ENCODE results near the gene PRKCA.
A peak's percentile ranks its signal among the peaks of the same experiment; 100 is the strongest.

PRKCA gene

GRCh38 chr17:66625311-66625767, 322.9 kb downstream of the PRKCA start:
- DNase-seq (ENCODE audit: low spot score), result peak; percentile 49

- DNase-seq (ENCODE audit: low spot score), result no peak
Measured at GRCh38 chr17:66627985-66628384, 325.6 kb downstream of the PRKCA start.

- no peak for DNase-seq (ENCODE audit: low spot score)
Measured at GRCh38 chr17:66629762-66630161, 327.3 kb downstream of the PRKCA start.

GRCh38 chr17:66630379-66630778, 328.0 kb downstream of the PRKCA start:
- no peak for DNase-seq (ENCODE audit: low spot score)

- DNase-seq (ENCODE audit: low spot score), result no peak
Measured at GRCh38 chr17:66630828-66631472, 328.5 kb downstream of the PRKCA start.

GRCh38 chr17:66632731-66633130, 330.3 kb downstream of the PRKCA start:
- DNase-seq (ENCODE audit: low spot score), result no peak

GRCh38 chr17:66633317-66633965, 331.0 kb downstream of the PRKCA start:
- DNase-seq (ENCODE audit: low spot score), result no peak

- no peak for DNase-seq (ENCODE audit: low spot score)
Measured at GRCh38 chr17:66634193-66634592, 331.8 kb downstream of the PRKCA start.

GRCh38 chr17:66635386-66636045, 333.1 kb downstream of the PRKCA start:
- DNase-seq (ENCODE audit: low spot score), result no peak

GRCh38 chr17:66636111-66636510, 333.7 kb downstream of the PRKCA start:
- DNase-seq (ENCODE audit: low spot score), result no peak

GRCh38 chr17:66637491-66637890, 335.1 kb downstream of the PRKCA start:
- no peak for DNase-seq (ENCODE audit: low spot score)

GRCh38 chr17:66638707-66639479, 336.5 kb downstream of the PRKCA start:
- no peak for DNase-seq (ENCODE audit: low spot score)

GRCh38 chr17:66643815-66644710, 341.6 kb downstream of the PRKCA start:
- DNase-seq (ENCODE audit: low spot score), result peak; percentile 23

- no peak for DNase-seq (ENCODE audit: low spot score)
Measured at GRCh38 chr17:66645259-66645658, 342.8 kb downstream of the PRKCA start.

- DNase-seq (ENCODE audit: low spot score), result no peak
Measured at GRCh38 chr17:66647391-66647983, 345.1 kb downstream of the PRKCA start.

- no peak for DNase-seq (ENCODE audit: low spot score)
Measured at GRCh38 chr17:66649818-66650543, 347.6 kb downstream of the PRKCA start.

- no peak for DNase-seq (ENCODE audit: low spot score)
Measured at GRCh38 chr17:66650544-66650877, 348.1 kb downstream of the PRKCA start.

- no peak for DNase-seq (ENCODE audit: low spot score)
Measured at GRCh38 chr17:66652840-66653507, 350.6 kb downstream of the PRKCA start.

GRCh38 chr17:66654106-66654740, 351.8 kb downstream of the PRKCA start:
- peak; percentile 66 for DNase-seq (ENCODE audit: low spot score)

Data from globus pallidus (tissue), 1 donor.